ENCODE measurements around the gene ADAMTS13. TPM values are rescaled to one million over a fixed set of nuclear protein-coding genes. Genes with fewer than 3 reads are reported as not detected.

ADAMTS13 gene
- total and polyA plus RNA-seq, 9 of the 15 experiments (the other 6 are each of a cell fraction or from before 2014, with no cell fraction given): 0.03 to 0.20 (median 0.04) TPM; not detected in 4

- Histone ChIP-seq H3K27me3 (ENCODE audit: control insufficient read depth in 2 of 2, insufficient read depth in 2 of 2, low read length in 2 of 2) (peaks cover 15 to 38% of the 10 kb centered on the region in 2 experiments; a peak in 3 of 5 replicates), H3K36me3 (ENCODE audit: control insufficient read depth, insufficient read depth, low read length) (no peaks in the 10 kb centered on the region), H3K4me3 (no peak overlapping the region), H3K9ac (ENCODE audit: insufficient read depth in 1 of 2, low read depth in 2 of 2, low read length in 2 of 2) (no peak overlapping the region; a peak in 1 of 4 replicates), H3K4me1 (replicated peaks in 1 of 2; ENCODE audit: control insufficient read depth in 2 of 2, insufficient read depth in 2 of 2, low read length in 2 of 2) (peaks cover 0 to 9% of the 10 kb centered on the region in 2 experiments; a peak in 2 of 5 replicates), H2AFZ (ENCODE audit: low read depth, low read length) (no peak overlapping the region), H3K79me2 (ENCODE audit: control insufficient read depth, insufficient read depth, low read length) (no peaks in the 10 kb centered on the region), H3K9me1 (ENCODE audit: control insufficient read depth, insufficient read depth, low read length) (peaks cover 2% of the 10 kb centered on the region), H3K27ac (ENCODE audit: extremely low read depth, low read depth, low read length) (no peak overlapping the region), H3K4me2 (ENCODE audit: insufficient read depth, low read length) (no peak overlapping the region), H3K9me3 (replicated peaks; ENCODE audit: control insufficient read depth, insufficient read depth, low read depth, low read length) (no peaks in the 10 kb centered on the region), H4K20me1 (replicated peaks; ENCODE audit: control insufficient read depth, insufficient read depth, low read length) (peaks cover 9% of the 10 kb centered on the region; the same call in 1 of the 2 replicates)
- ChIA-PET CTCF (ENCODE audit: low intra/inter-chr PET ratio) (no interaction called here), POLR2A (interaction anchor here (1.2 to 2.1 kb wide), 2 partner anchors 10 to 20 kb away, joined by 4 to 7 read pairs; no protein-coding TSS in a partner anchor)
- peak; percentile 80 for FAIRE-seq
- WGBS (ENCODE audit: insufficient coverage, low coverage, missing lambda C conversion rate): 8% methylated on average over 13 of the region's 14 CpGs
- no TSS peak for BruUV-seq (replicated peaks)
- peak; percentile 90 for ATAC-seq
- intact Hi-C loops (cut with micrococcal nuclease): no loop called here
- in situ Hi-C loops (cut with MboI): no loop called here
- DNase-seq (ENCODE audit: extremely low read depth in 1 of 4, low spot score in 3 of 4): peak in 2 of 4 experiments; percentile 60 to 63
- TF ChIP-seq POLR2G (IDR thresholded peaks at IDR 0.05; ENCODE audit: low read depth, low read length) (peak; percentile 58), CTBP1 (IDR thresholded peaks at IDR 0.05; ENCODE audit: borderline replicate concordance) (peak; percentile 66; the same call in 1 of the 2 replicates), CXXC5 (CRISPR knock-in tag; IDR thresholded peaks at IDR 0.05) (no peak), ZFX (CRISPR knock-in tag; IDR thresholded peaks at IDR 0.05) (no peak), SMC3 (conservative IDR thresholded peaks at IDR 0.05; ENCODE audit: insufficient read depth, low read depth, low read length) (peak; percentile 34; the same call in 1 of the 2 replicates), MCM2 (IDR thresholded peaks at IDR 0.05; ENCODE audit: low read depth) (no peak), MAX (CRISPR knock-in tag; IDR thresholded peaks at IDR 0.05) (peak; percentile 27; the same call in 1 of the 2 replicates), SMARCE1 (IDR thresholded peaks at IDR 0.05) (no peak), NRF1 (conservative IDR thresholded peaks at IDR 0.05 in 1 of 2, IDR thresholded peaks at IDR 0.05 in 1 of 2) (0 out of 4 replicates have a peak, but pooled peaks of 1 of the 2 experiments have one; percentile 14), CTCF (IDR thresholded peaks at IDR 0.05 in 2 of 3, conservative IDR thresholded peaks at IDR 0.05 in 1 of 3; ENCODE audit: insufficient read depth in 2 of 3, low read depth in 1 of 3, low read length in 3 of 3) (peak; percentile 70 to 74 (median 70)), RAD21 (CRISPR knock-in tag; conservative IDR thresholded peaks at IDR 0.05 in 1 of 2, IDR thresholded peaks at IDR 0.05 in 1 of 2) (peak in 1 of 2 experiments; percentile 53; a peak in 2 of 4 replicates), ZNF589 (CRISPR knock-in tag; IDR thresholded peaks at IDR 0.05; ENCODE audit: low read depth) (no peak)
These were observed 25.2 kb upstream of the ADAMTS13 start for GRCh38 chr9:133396952-133397351.
